ENCODE measurements around the gene TRUB1.

GRCh38 chr10:114974625-114975024 lies 36.6 kb downstream of the TRUB1 start:
- TF ChIP-seq CTCF (conservative IDR thresholded peaks at IDR 0.05; ENCODE audit: low read depth, low read length) (no peak), CHD1 (IDR thresholded peaks at IDR 0.05; ENCODE audit: low read depth, low read length) (no peak), MAZ (IDR thresholded peaks at IDR 0.05; ENCODE audit: borderline replicate concordance, low read depth, low read length) (no peak), SMC3 (IDR thresholded peaks at IDR 0.05; ENCODE audit: low read depth, low read length) (no peak), POLR2A (IDR thresholded peaks at IDR 0.05; ENCODE audit: low read depth, low read length) (no peak)
